GM12864 (cell line): ENCODE measurements around the gene SPRED1.
A peak's percentile ranks its signal among the peaks of the same experiment; 100 is the strongest.

Source experiments
- DNase-seq: peaks from one replicate; pipeline ENCODE4 v3.0.0-alpha.2; 2011; ENCODE audit warnings: low read depth
- H3K4me3 ChIP-seq: 2 replicates; pipeline ENCODE4 v1.5.1; 2011; ENCODE audit warnings: mild to moderate bottlenecking, low read depth, low read length, control low read depth
- CTCF ChIP-seq: IDR thresholded peaks from 2 replicates; pipeline ENCODE4 v1.5.1; 2011; ENCODE audit warnings: low read depth, mild to moderate bottlenecking, moderate library complexity, low read length, control low read depth, inconsistent platforms; ENCODE audit errors: missing control alignments

Gene SPRED1

GRCh38 chr15:38252481-38253350 lies at the start of gene SPRED1:
Gene SPRED1, plus strand, starts transcription at chr15:38252836. Its CDS starts 350 bp downstream, at chr15:38253186.
- peak within 1 kb of the TSS; percentile 78 for H3K4me3 ChIP-seq
- no peak for TF ChIP-seq CTCF
- no peak for DNase-seq

GRCh38 chr15:38205526-38206272 lies 46.9 kb upstream of the SPRED1 start:
- TF ChIP-seq CTCF = no peak
- DNase-seq = no peak
- H3K4me3 ChIP-seq = no peak overlapping the region

GRCh38 chr15:38207621-38208020 lies 45.0 kb upstream of the SPRED1 start:
- TF ChIP-seq CTCF = no peak
- H3K4me3 ChIP-seq = no peak overlapping the region
- DNase-seq = no peak

GRCh38 chr15:38208206-38208605 lies 44.4 kb upstream of the SPRED1 start:
- H3K4me3 ChIP-seq = no peak overlapping the region
- no peak for TF ChIP-seq CTCF
- DNase-seq = no peak

GRCh38 chr15:38208779-38209178 lies 43.9 kb upstream of the SPRED1 start:
- TF ChIP-seq CTCF = no peak
- DNase-seq = no peak
- H3K4me3 ChIP-seq = no peak overlapping the region

- no peak for TF ChIP-seq CTCF
- H3K4me3 ChIP-seq = no peak overlapping the region
- no peak for DNase-seq
Observed at GRCh38 chr15:38211249-38211648, 41.4 kb upstream of the SPRED1 start.
